ENCODE data around the gene TCF19.

The TCF19 gene

DNA sequence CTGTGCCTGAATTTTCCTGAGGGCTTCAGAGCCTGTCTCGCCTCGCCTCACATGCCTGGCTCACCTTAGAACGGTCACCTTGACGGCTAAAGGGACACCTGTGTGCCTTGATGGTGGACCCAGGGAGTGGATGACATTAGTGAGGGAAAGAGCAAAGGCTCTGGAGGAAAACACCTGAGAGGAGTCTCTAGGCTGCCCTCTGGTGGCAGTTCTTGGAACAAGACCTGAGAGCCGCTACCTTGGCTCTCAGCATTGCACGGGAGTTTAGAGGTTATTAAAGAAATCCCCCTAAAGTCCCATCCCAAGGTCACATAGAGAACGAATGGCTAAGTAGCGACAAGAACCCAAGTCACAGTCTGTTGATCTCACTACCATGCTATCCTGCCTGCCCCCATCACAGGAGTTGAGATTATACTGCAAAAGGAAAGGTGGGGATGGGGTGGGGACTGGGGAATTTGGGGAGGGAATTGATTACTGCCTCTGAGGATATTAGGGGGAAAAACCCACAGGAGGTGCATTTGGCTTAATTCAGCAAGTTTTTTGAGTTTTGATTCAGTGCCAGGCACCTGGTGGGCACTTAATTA lies 30.2 kb upstream of the TCF19 start:
- peak; percentile 71 for DNase-seq (ENCODE audit: low spot score)

GRCh38 chr6:31129130-31129529 lies 29.3 kb upstream of the TCF19 start:
- no peak for DNase-seq (ENCODE audit: low spot score)

- no peak for DNase-seq (ENCODE audit: low spot score)
Observed at GRCh38 chr6:31130751-31131150, 27.6 kb upstream of the TCF19 start.

GRCh38 chr6:31131595-31131994 lies 26.8 kb upstream of the TCF19 start:
- no peak for DNase-seq (ENCODE audit: low spot score)

GRCh38 chr6:31132806-31133205 lies 25.6 kb upstream of the TCF19 start:
- no peak for DNase-seq (ENCODE audit: low spot score)

DNA sequence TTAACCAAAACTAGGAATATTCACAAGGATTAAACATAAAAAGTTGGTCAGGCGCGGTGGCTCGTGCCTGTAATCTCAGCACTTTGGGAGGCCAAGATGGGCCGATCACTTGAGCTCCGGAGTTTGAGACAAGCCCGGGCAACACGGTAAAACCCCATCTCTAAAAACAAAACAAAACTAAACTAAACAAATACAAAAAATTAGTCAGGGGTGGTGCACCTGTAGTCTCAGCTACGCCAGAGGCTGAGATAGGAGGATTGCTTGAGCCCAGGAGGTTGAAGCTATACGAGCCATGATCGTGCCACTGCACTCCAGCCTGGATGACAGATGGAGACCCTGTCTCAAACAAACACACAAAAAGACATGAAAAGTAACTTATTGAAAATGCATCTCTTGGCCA lies 22.7 kb upstream of the TCF19 start:
- DNase-seq (ENCODE audit: low spot score) = no peak

GRCh38 chr6:31138982-31139381 lies 19.4 kb upstream of the TCF19 start, which contains the start of gene PSORS1C2:
Gene PSORS1C2 (minus strand): TSS chr6:31139066. CDS start chr6:31139026, 40 bp downstream.
- DNase-seq (ENCODE audit: low spot score) = no peak

DNA sequence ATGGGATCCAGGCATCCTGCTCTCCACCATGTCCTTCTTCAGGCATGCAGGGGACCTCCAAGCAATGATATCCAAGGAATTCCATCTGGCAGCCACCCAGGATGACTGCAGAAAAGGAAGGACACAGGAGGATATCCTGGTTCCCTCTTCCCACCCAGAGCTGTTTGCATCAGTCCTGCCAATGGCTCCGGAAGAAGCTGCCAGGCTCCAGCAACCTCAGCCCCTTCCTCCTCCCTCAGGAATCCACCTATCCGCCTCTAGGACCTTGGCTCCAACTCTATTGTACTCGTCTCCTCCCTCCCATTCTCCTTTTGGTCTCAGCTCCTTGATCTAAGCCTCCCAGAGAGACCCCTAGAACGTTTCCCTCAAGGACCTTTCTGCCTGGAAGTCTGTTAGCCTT lies 18.8 kb upstream of the TCF19 start:
- DNase-seq (ENCODE audit: low spot score) = peak; percentile 91

DNA sequence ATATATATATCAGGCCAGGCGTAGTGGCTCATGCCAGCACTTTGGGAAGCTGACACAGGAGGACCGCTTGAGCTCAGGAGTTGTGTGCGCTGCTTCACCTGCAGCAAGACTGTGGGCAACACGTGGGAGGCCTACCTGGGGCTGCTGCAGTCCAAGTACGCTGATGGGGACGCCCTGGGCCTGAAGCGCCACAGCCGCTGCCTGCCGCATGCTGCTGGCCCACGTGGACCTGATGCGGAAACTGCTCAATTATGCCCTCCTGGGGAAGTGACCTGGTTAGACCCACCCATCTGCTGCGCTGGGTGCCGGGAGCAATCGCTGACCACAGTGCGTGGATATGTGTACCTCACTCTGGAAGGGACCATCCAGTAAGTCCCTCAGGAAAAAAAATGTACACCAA lies 17.7 kb upstream of the TCF19 start:
- DNase-seq (ENCODE audit: low spot score) = no peak

DNA sequence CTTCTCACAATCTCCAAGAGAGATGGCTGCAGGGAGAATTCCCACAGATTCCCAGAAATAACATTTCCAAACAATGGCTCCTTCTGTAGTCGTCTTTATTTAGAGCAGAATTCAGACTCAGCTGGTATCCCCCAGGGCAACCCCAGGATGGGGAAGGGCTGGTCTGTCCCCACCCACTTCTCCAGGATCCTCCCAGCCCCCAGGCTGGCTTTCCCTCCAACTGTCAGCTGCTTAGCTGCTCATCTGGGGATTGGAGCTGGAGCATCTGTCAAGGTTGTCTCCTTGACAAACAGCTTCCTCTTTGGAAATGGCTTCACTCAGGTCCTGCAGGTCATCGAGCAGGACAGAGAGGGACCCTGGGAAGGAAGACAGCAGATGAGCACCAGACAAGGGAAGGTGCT lies 16.0 kb upstream of the TCF19 start:
- no peak for DNase-seq (ENCODE audit: low spot score)

- peak; percentile 67 for DNase-seq (ENCODE audit: low spot score)
Observed at GRCh38 chr6:31143148-31143547, 15.2 kb upstream of the TCF19 start.

GRCh38 chr6:31144296-31144969 lies 14.0 kb upstream of the TCF19 start:
- no peak for DNase-seq (ENCODE audit: low spot score)

DNA sequence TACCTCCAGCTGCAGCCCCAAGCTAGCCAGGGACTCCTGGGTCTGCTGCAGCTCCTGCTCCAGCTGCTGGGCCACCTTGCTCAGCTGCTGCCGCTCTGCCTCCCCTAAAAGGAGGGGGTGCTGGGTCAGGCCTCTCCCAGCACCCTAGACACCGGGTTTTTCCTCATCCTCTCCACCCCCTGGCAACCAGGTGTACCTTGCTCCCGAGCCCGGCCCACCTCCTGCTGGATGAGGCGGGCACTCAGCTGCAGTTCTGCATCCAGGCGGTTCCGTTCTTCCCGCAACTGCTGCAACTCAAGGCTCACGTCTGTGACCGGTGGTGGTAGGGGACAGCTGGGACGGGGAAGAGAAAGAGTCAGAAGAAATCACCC lies 13.4 kb upstream of the TCF19 start:
- DNase-seq (ENCODE audit: low spot score) = no peak

DNA sequence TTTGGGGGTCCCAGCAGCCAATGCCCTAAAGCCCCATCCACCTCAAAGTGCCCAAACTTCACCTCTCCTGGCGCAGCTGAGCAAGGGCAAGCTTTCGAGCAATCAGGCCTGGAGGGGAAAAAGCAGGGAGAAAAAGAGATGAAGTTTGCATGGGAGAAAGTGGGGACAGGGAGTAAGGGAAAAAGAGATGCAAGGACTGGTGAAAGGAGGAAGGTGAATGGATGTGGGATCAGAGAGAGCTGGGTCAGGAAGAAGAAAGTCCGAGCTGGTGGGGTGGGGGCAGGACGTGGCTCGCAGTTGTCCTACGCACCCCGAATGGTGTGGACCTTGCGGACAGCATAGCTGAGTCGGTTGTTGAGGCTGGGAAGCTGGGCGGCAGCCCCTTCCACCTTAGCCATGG lies 13.0 kb upstream of the TCF19 start:
- no peak for DNase-seq (ENCODE audit: low spot score)

DNA sequence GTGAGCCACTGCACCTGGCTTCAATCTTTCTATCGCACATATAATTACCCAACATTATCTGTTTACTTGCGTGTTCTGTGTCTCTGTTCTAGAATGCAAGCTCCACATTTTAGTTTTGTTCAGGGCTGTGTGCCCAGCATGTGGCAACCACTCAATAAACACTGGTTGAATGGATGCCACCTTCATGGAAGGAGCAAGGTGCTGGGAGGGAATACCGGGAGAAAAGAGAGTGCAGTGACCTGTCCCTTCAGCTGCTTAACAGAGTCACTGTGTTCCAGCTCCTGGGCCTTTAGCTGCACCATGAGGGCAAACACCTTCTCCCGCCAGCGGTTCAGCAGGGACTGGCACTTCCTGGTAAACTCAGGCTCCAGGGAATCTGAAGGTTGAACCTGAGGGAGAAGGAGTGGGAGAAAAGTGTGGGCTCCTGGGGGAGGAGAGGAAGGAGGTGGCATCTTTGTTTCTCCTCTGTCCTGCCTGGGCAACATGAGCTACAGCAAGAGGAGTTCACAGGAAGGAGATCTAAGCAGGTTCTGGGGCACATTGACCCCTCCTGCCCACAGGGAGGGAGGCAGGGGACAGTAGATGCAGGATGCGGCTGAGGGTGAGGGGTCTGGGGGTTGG lies 8.5 kb upstream of the TCF19 start:
- no peak for DNase-seq (ENCODE audit: low spot score)

DNA sequence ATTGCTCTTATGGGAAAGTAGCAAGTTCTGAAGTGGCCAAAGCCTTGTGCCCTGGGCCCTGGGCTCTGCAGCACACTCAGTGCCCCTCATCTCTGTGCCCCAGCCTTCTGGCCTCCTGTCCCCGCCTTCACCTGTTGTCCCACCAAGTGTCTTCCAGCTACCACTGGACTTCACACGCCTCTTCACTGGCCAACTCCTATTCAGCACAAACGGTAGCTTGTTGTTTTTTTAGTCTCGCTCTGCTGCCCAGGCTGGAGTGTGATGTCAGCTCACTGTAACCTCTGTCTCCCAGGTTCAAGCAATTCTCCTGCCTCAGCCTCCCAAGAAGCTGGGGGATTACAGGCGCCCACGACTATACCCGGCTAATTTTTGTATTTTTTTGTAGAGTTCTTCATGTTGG lies 5.6 kb upstream of the TCF19 start:
- peak; percentile 81 for DNase-seq (ENCODE audit: low spot score)

GRCh38 chr6:31154436-31154835 lies 4.0 kb upstream of the TCF19 start:
- DNase-seq (ENCODE audit: low spot score) = no peak

GRCh38 chr6:31156641-31157040 lies 1.7 kb upstream of the TCF19 start:
- no peak for DNase-seq (ENCODE audit: low spot score)

GRCh38 chr6:31157513-31158139 lies 763 bp upstream of the TCF19 start, which contains the start of gene CCHCR1:
Gene CCHCR1 (minus strand): TSS chr6:31157802. CDS start chr6:31157600, 202 bp downstream.
- DNase-seq (ENCODE audit: low spot score) = no peak

- DNase-seq (ENCODE audit: low spot score) = peak; percentile 57
Observed at GRCh38 chr6:31158863-31159855, 770 bp downstream of the TCF19 start.

- DNase-seq (ENCODE audit: low spot score) = no peak
Observed at GRCh38 chr6:31161216-31162126, 3.1 kb downstream of the TCF19 start.
